ENCODE data around the gene MAEA. TPM values are rescaled to one million over a fixed set of nuclear protein-coding genes. Genes with fewer than 3 reads are reported as not detected.
A peak's percentile ranks its signal among the peaks of the same experiment; 100 is the strongest.

MAEA gene
- total RNA-seq, 1 donor: 70.6 TPM

GRCh38 chr4:1348014-1348513, 58.4 kb downstream of the MAEA start:
- Histone ChIP-seq H3K4me2 (ENCODE audit: insufficient read depth, low read length) (peak overlapping the region; percentile 98), H3K9me3 (ENCODE audit: low read depth, low read length) (no peaks in the 10 kb centered on the region), H4K20me1 (ENCODE audit: insufficient read depth, low read length) (peaks cover 10% of the 10 kb centered on the region), H3K27me3 (ENCODE audit: insufficient read depth, low read length) (no peaks in the 10 kb centered on the region), H3K79me2 (ENCODE audit: insufficient read depth, low read length) (peaks cover 51% of the 10 kb centered on the region), H3K4me3 (ENCODE audit: insufficient read depth, low read length) (peak overlapping the region; percentile 88), H3K4me1 (ENCODE audit: insufficient read depth, low read length) (peaks cover 18% of the 10 kb centered on the region), H3K36me3 (ENCODE audit: insufficient read depth, low read length) (peaks cover 6% of the 10 kb centered on the region), H2AFZ (ENCODE audit: low read length) (peak overlapping the region; percentile 79), H3K27ac (ENCODE audit: low read depth, low read length) (peak overlapping the region; percentile 95)
- no peak for TF ChIP-seq CTCF (IDR thresholded peaks at IDR 0.05; ENCODE audit: extremely low read depth, low read depth, low read length)
- peak; percentile 91 for DNase-seq (ENCODE audit: insufficient read length, low spot score, missing footprints)

GRCh38 chr4:1348746-1349145, 59.1 kb downstream of the MAEA start:
- Histone ChIP-seq H3K79me2 (ENCODE audit: insufficient read depth, low read length) (peaks cover 47% of the 10 kb centered on the region), H3K4me2 (ENCODE audit: insufficient read depth, low read length) (no peak overlapping the region)

GRCh38 chr4:1349359-1350168, 59.9 kb downstream of the MAEA start:
- H3K4me1 ChIP-seq (ENCODE audit: insufficient read depth, low read length): peaks cover 18% of the 10 kb centered on the region
- H3K9me3 ChIP-seq (ENCODE audit: low read depth, low read length): no peaks in the 10 kb centered on the region
- no peak for TF ChIP-seq CTCF (IDR thresholded peaks at IDR 0.05; ENCODE audit: extremely low read depth, low read depth, low read length)
- peaks cover 11% of the 10 kb centered on the region for H3K36me3 ChIP-seq (ENCODE audit: insufficient read depth, low read length)
- H2AFZ ChIP-seq (ENCODE audit: low read length): no peak overlapping the region
- no peaks in the 10 kb centered on the region for H3K27me3 ChIP-seq (ENCODE audit: insufficient read depth, low read length)
- peaks cover 44% of the 10 kb centered on the region for H3K79me2 ChIP-seq (ENCODE audit: insufficient read depth, low read length)
- H3K4me2 ChIP-seq (ENCODE audit: insufficient read depth, low read length): no peak overlapping the region
- DNase-seq (ENCODE audit: insufficient read length, low spot score, missing footprints): no peak
- no peak overlapping the region for H3K27ac ChIP-seq (ENCODE audit: low read depth, low read length)
- H3K4me3 ChIP-seq (ENCODE audit: insufficient read depth, low read length): no peak overlapping the region
- H4K20me1 ChIP-seq (ENCODE audit: insufficient read depth, low read length): peaks cover 10% of the 10 kb centered on the region

More at GRCh38 chr4:1348746-1349145, 59.1 kb downstream of the MAEA start:
- DNase-seq (ENCODE audit: insufficient read length, low spot score, missing footprints): no peak
- H3K27me3 ChIP-seq (ENCODE audit: insufficient read depth, low read length): no peaks in the 10 kb centered on the region
- TF ChIP-seq CTCF (IDR thresholded peaks at IDR 0.05; ENCODE audit: extremely low read depth, low read depth, low read length): no peak
- H3K36me3 ChIP-seq (ENCODE audit: insufficient read depth, low read length): peaks cover 11% of the 10 kb centered on the region
- H3K4me1 ChIP-seq (ENCODE audit: insufficient read depth, low read length): peaks cover 18% of the 10 kb centered on the region
- no peak overlapping the region for H2AFZ ChIP-seq (ENCODE audit: low read length)
- H3K27ac ChIP-seq (ENCODE audit: low read depth, low read length): no peak overlapping the region
- no peaks in the 10 kb centered on the region for H3K9me3 ChIP-seq (ENCODE audit: low read depth, low read length)
- H4K20me1 ChIP-seq (ENCODE audit: insufficient read depth, low read length): peaks cover 10% of the 10 kb centered on the region
- H3K4me3 ChIP-seq (ENCODE audit: insufficient read depth, low read length): no peak overlapping the region

GRCh38 chr4:1350169-1350520, 60.5 kb downstream of the MAEA start:
- no peak overlapping the region for H3K4me3 ChIP-seq (ENCODE audit: insufficient read depth, low read length)
- no peaks in the 10 kb centered on the region for H3K9me3 ChIP-seq (ENCODE audit: low read depth, low read length)
- peaks cover 6% of the 10 kb centered on the region for H4K20me1 ChIP-seq (ENCODE audit: insufficient read depth, low read length)
- DNase-seq (ENCODE audit: insufficient read length, low spot score, missing footprints): no peak
- no peaks in the 10 kb centered on the region for H3K27me3 ChIP-seq (ENCODE audit: insufficient read depth, low read length)
- peaks cover 11% of the 10 kb centered on the region for H3K36me3 ChIP-seq (ENCODE audit: insufficient read depth, low read length)
- H2AFZ ChIP-seq (ENCODE audit: low read length): no peak overlapping the region
- no peak for TF ChIP-seq CTCF (IDR thresholded peaks at IDR 0.05; ENCODE audit: extremely low read depth, low read depth, low read length)
- H3K4me2 ChIP-seq (ENCODE audit: insufficient read depth, low read length): no peak overlapping the region
- peaks cover 39% of the 10 kb centered on the region for H3K79me2 ChIP-seq (ENCODE audit: insufficient read depth, low read length)
- peaks cover 13% of the 10 kb centered on the region for H3K4me1 ChIP-seq (ENCODE audit: insufficient read depth, low read length)
- H3K27ac ChIP-seq (ENCODE audit: low read depth, low read length): no peak overlapping the region
